IPS-NIHi11 (cell line): ENCODE results near the gene RAD23B.
"Not testable (repeated sequence)": the region's sequence is repeated elsewhere in the genome, so short reads cannot be mapped to it uniquely, and the experiment has no call there.

Experiments
- DNase-seq: peaks from one replicate; pipeline ENCODE4 v3.0.0; 2012; ENCODE audit warnings: mixed read lengths, low spot score

Gene RAD23B

DNA sequence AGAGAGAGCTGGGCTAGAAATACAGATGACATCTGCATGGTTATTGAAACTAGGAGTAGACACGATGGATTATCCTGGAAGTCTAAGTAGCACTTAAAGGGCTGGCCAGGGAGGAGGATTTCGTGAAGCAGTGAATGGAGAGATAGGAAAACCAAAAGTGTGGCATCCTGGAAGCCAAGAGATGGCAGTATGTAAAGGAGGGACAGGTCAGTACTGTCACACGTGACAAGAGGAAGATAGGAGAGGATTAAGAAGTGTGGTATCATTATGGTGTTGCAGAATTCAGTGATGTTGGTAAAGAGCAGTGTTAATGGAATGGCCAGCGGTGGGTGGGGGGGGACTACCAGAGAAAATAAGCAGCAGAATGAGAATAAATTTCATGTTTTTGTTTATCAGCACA lies 11.7 kb downstream of the RAD23B start:
- no peak for DNase-seq

DNA sequence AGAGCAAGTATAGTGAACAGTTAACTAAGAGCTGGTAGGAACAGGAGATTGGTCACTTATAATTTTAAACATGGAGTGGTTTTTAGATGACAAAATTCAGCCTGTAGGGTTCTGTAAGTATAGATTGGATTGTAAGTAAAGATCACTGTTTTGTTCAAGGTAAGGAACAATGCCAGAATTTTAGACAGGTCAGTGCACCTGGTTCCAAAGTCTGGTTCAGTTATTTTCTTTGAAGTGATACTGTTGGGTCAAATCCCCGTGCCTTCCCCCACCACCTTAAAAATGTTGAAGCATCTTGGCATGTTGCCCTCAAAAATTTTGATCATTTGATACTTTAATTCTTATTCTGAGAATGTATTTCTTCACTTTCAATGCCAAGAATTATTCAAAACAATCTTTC lies 12.9 kb downstream of the RAD23B start:
- DNase-seq: no peak

DNA sequence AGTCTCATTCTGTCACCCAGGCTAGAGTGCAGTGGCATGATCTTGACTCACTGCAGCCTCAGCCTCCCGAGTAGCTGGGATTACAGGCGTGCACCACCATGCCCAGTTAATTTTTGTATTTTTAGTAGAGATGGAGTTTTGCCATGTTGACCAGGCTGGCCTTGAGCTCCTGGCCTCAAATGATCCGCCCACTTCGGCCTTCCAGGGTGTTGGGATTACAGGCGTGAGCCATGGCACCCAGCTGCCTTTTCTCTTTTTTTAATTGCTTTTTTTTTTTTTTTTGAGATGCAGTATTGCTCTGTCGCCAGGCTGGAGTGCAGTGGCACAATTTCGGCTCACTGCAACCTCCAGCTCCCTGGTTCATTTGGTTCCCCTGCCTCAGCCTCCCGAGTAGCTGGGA lies 13.5 kb downstream of the RAD23B start:
- DNase-seq: not testable (repeated sequence)

GRCh38 chr9:107299437-107299836 lies 16.4 kb downstream of the RAD23B start:
- no peak for DNase-seq

GRCh38 chr9:107306308-107306707 lies 23.2 kb downstream of the RAD23B start:
- DNase-seq: no peak

DNA sequence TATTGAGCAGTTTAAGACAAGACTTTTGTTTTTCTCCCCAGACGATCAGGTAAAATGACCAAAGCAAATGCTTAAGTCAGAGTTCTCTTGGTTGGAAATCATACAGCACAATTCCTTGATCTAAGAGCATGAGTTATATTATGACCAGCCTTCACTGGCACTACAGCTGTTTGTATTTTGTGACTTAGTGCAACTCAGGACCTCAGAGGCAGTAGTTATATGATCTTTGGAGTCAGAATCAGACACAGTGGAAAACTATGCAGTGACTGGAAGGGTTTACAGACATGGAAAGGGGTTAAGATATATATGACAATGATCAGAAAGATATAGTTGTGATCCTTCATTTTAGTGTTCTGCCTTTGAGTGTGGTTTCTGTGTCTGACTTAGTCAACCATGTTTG lies 24.3 kb downstream of the RAD23B start:
- DNase-seq: no peak

DNA sequence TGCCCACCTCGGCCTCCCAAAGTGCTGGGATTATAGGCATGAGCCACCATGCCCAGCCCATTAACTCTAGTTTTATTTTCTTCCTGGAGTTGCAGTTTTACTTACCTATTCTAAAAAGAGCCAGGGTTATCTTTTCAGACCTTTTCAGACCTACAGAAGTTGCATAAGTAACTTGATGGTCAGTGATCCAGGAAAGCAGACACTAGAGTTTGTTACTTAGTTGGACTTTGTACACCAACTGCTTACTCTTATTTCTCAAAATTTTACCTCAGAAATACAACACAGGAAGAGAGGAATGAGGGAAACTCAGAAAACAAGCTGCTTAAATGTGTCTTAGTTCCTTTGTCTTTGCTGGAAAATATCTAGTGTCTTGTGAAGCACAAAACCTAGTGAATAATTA lies 25.4 kb downstream of the RAD23B start:
- no peak for DNase-seq

- no peak for DNase-seq
These were observed 26.2 kb downstream of the RAD23B start for GRCh38 chr9:107309271-107309670.

- DNase-seq: no peak
These were observed 29.4 kb downstream of the RAD23B start for GRCh38 chr9:107312376-107313050.

GRCh38 chr9:107313555-107314096 lies 30.5 kb downstream of the RAD23B start:
- DNase-seq: no peak

DNA sequence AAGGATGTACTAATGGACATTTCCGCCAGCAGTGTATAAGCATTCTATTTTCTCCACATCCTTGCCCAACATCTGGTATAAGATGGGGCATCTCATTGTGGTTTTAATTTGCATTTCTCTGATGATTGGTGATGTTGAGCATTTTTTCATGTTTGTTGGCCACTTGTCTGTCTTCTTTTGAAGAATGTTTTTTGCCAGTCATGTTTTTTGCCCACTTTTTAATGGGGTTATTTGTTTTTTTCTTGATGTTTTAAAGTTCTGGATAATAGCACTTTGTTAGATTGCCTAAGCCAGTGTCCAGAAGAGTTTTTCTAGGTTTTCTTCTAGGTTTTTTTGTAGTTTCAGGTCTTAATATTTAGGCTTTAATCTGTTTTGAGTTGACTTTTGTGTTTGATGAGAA lies 31.7 kb downstream of the RAD23B start:
- no peak for DNase-seq

DNA sequence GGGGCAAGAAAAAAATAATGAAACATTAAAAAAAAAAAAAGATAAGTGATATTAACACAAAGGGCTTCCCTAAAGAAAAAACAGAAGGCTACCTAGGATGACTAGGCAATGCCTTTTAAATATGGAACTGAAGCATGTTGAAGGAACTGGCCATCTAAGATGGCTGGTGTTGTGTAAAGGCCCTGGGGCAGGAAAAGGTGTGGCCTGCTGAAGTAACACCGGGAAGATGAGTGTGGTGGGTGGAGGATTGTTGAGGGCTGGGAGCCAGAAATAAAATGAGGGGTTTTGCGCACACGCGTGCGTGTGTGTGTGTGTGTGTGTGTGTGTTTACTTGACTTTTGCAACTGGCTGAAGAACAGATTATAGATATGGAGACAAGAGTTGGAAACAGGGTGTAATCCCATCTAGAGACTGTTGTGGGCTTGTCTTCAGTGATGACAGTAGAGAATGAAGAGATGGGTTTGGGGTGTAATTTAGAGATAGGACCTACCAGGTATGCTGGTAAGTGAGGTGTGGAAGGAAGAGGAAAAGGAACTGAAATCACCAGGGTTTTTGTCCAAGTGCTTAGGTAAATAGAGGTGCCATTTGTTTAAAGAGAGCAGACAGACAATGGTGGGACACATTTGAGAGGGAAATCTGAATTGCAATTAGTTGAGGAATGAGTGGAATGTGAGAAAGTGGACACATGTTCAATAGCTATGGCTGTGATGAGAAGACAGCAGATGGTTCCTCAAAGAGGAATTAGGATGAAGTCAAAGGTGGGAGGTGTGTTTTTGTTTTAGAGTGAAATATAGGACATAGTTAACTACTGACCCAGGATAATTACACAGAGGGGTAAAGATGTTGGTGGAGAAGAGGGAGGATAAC lies 33.9 kb downstream of the RAD23B start:
- DNase-seq: no peak

- DNase-seq: no peak
These were observed 39.6 kb downstream of the RAD23B start for GRCh38 chr9:107322643-107323042.

DNA sequence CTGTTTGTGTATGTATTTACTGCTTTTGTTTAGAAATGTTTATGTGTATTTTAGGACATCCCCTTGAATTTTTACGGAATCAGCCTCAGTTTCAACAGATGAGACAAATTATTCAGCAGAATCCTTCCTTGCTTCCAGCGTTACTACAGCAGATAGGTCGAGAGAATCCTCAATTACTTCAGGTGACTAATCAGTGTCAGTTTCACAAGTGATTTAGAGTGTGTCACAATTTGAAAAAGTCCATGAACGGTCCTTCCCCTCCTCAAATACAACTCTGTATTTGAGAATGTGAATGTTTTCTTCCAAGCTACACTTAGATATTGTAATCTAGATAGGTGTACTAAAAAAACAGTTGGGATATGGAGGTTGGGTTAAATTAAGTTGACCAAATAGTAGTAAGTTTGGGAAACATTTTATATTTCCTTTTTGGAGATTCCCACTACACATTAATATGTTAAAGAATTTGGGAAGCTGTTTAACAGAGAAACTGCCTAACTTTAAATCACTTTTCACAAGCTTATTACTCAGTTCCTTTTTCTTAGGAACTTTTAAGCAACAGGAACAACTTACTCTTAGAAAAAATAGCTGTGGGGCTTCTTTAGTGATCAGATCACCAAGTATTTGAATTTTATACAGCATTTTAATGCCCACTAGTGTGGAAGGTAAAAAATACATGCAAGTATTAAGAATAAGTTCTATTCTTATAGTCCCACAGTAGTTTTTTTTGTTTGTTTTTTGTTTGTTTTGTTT lies 40.9 kb downstream of the RAD23B start:
- no peak for DNase-seq

- DNase-seq: no peak
These were observed 42.8 kb downstream of the RAD23B start for GRCh38 chr9:107325842-107326241.

DNA sequence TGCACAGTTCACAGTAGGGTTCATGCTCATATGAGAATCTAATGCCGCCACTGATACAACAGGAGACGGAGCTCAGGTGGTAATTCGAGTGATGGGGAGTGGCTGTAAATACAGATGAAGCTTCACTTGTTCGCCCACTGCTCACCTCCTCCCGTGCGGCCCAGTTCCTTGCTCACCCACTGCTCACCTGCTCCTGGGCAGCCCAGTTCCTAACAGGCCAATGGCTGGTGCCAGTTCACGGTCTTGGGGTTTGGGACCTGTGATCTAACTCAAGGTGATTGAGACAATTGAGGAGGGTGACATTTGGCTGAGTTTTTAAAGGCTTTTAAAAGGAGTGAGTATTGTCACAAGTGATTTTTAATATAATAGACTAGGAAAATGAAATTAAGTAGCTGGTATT lies 45.4 kb downstream of the RAD23B start:
- DNase-seq: no peak

DNA sequence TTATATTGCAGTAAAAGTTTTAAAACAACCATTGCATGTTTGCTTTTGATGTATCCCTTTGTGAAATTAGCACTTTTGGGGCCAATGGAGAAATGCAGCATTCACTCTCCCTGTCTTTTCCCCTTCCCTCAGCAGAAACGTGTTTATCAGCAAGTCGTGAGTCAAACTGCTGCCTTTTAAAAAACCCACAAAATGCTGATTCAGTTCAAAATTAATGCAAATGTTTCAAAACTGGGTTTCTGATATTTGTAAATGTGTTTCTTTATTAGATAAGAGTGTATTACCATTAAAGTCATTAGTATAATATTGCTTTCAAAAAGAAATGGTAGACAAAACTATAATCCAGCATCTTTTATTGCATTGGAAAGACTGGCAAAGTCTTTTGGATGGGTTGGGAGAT lies 47.3 kb downstream of the RAD23B start:
- DNase-seq: no peak

DNA sequence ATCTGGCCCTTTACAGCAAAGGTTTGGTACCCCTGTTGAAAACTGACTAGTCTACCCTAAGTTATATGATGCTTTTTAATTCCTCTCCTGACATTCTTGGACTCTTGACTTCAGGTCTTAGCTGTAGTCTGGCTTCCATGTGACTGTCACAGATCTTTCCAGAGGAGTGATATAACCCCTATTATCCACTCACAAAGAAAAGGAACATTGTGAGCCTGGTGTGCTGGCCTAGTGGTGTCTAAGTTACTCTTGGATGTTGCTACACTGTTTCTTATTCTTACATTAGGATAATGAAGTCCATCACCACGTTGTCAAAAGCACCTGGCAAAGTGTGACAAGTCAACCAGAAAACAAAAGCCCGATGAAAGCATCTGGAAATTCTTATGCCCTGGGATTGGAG lies 49.8 kb downstream of the RAD23B start:
- DNase-seq: no peak

GRCh38 chr9:107333363-107333762 lies 50.3 kb downstream of the RAD23B start:
- no peak for DNase-seq

- no peak for DNase-seq
These were observed 51.2 kb downstream of the RAD23B start for GRCh38 chr9:107334103-107334776.

DNA sequence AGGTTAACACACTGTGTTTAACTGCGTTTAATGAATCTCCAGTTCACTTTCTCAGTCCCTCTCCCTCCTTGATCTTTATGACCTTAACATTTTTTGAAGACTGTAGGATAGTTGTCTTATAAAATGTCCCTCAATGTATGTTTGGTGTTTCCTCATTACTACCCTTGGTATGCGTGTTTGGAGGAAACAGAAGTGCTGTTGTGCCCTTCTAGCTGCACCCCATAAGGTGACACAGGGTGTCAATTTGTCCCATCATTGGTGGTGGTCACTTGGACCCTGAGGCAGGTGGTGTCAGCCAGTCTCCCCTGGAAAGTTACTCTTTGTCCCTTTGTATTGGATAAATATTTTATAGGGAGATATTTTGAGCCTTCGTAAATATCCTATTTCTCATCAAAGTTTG lies 52.3 kb downstream of the RAD23B start:
- DNase-seq: no peak
